ENCODE results near the gene PLXNA4. TPM values are rescaled to one million over a fixed set of nuclear protein-coding genes. Genes with fewer than 3 reads are reported as not detected.

Gene PLXNA4
- total RNA-seq, 1 experiment from 2014 or later = 0.81 TPM

GRCh38 chr7:132402751-132403245 is 173.5 kb downstream of the PLXNA4 start (continued):
- TF ChIP-seq ZNF671 (CRISPR knock-in tag; IDR thresholded peaks at IDR 0.05) = no peak
- no peak for TF ChIP-seq RELA (CRISPR knock-in tag; IDR thresholded peaks at IDR 0.05; ENCODE audit: borderline replicate concordance)
- TF ChIP-seq ZNF532 (CRISPR knock-in tag; IDR thresholded peaks at IDR 0.05; ENCODE audit: borderline replicate concordance) = no peak
- TF ChIP-seq EMX1 (CRISPR knock-in tag; IDR thresholded peaks at IDR 0.05) = no peak
- TF ChIP-seq E2F5 (CRISPR knock-in tag; IDR thresholded peaks at IDR 0.05) = no peak
- TF ChIP-seq ZSCAN18 (CRISPR knock-in tag; IDR thresholded peaks at IDR 0.05) = no peak

GRCh38 chr7:132402096-132402495 is 174.2 kb downstream of the PLXNA4 start:
- Mint-ChIP-seq H3K4me3 (no peak overlapping the region), H3K9me3 (no peaks in the 10 kb centered on the region), H3K4me1 (peaks cover 33% of the 10 kb centered on the region), H3K27ac (no peak overlapping the region), H3K36me3 (no peaks in the 10 kb centered on the region), H3K27me3 (ENCODE audit: low read depth) (no peaks in the 10 kb centered on the region)
- CTCF ChIA-PET = interaction anchor here (0.9 to 1.7 kb wide), 5 partner anchors 8 to 457 kb away, joined by 3 to 6 read pairs (median 4); no protein-coding TSS in a partner anchor
- POLR2A ChIA-PET = no interaction called here
- ATAC-seq (no peak), DNase-seq (ENCODE audit: low spot score) (no peak)
- TF ChIP-seq ZNF512 (CRISPR knock-in tag; IDR thresholded peaks at IDR 0.05; ENCODE audit: borderline replicate concordance) (no peak), USF2 (CRISPR knock-in tag; IDR thresholded peaks at IDR 0.05) (no peak), ERG (CRISPR knock-in tag; IDR thresholded peaks at IDR 0.05) (no peak), ZNF263 (CRISPR knock-in tag; IDR thresholded peaks at IDR 0.05; ENCODE audit: low read depth) (no peak), GABPB1 (CRISPR knock-in tag; IDR thresholded peaks at IDR 0.05) (no peak), ARID4B (CRISPR knock-in tag; IDR thresholded peaks at IDR 0.05; ENCODE audit: borderline replicate concordance) (no peak), JAZF1 (CRISPR knock-in tag; IDR thresholded peaks at IDR 0.05) (no peak), CTCF (IDR thresholded peaks at IDR 0.05) (no peak), MLX (CRISPR knock-in tag; IDR thresholded peaks at IDR 0.05) (no peak), NFATC4 (CRISPR knock-in tag; IDR thresholded peaks at IDR 0.05) (no peak), GRHL2 (CRISPR knock-in tag; IDR thresholded peaks at IDR 0.05; ENCODE audit: insufficient replicate concordance, severe bottlenecking) (no peak), SMAD4 (CRISPR knock-in tag; IDR thresholded peaks at IDR 0.05) (no peak), ZNF423 (CRISPR knock-in tag; IDR thresholded peaks at IDR 0.05) (no peak)

Data from WTC11 (cell line).